WTC11 (cell line): ENCODE measurements around the gene PDK4. TPM values are rescaled to one million over a fixed set of nuclear protein-coding genes. Genes with fewer than 3 reads are reported as not detected.

Source experiments
- ATAC-seq: fragments of 200-7000 bp; cut with Tn5 transposase; 2 replicates; pipeline ENCODE4 v1.10.0; 2021; ENCODE audit warnings: mild to moderate bottlenecking, moderate library complexity
- CTCF ChIA-PET: fragments of 300-600 bp; sonication (Branson Sonifier 250); formaldehyde crosslinking; loops from one replicate; lab custom pipeline; 2021; ENCODE audit warnings: antibody characterized with exemption; lab: Charles Lee
- POLR2A ChIA-PET: fragments of 350-600 bp; sonication (Branson Sonifier 250); formaldehyde crosslinking; loops from one replicate; lab custom pipeline; 2021; ENCODE audit warnings: antibody characterized with exemption; lab: Charles Lee
- DNase-seq: peaks from one replicate; pipeline ENCODE4 v3.0.0; 2021; ENCODE audit warnings: low spot score
- H3K27ac Mint-ChIP-seq: 2 replicates; pipeline ENCODE4 v1.8.0; 2021; ENCODE audit warnings: mixed read lengths
- H3K27me3 Mint-ChIP-seq: 2 replicates; pipeline ENCODE4 v1.8.0; 2021; ENCODE audit warnings: low read depth, mild to moderate bottlenecking, moderate library complexity, mixed read lengths
- H3K36me3 Mint-ChIP-seq: 2 replicates; pipeline ENCODE4 v1.8.0; 2021; ENCODE audit warnings: mixed read lengths
- H3K4me1 Mint-ChIP-seq: 2 replicates; pipeline ENCODE4 v1.8.0; 2022; ENCODE audit warnings: mixed read lengths
- H3K4me3 Mint-ChIP-seq: 2 replicates; pipeline ENCODE4 v1.8.0; 2021; ENCODE audit warnings: mild to moderate bottlenecking, moderate library complexity, mixed read lengths
- H3K9me3 Mint-ChIP-seq: 2 replicates; pipeline ENCODE4 v1.8.0; 2021; ENCODE audit warnings: mixed read lengths
- ATF6 ChIP-seq: sonication (generic); formaldehyde crosslinking; IDR thresholded peaks from 2 replicates; pipeline ENCODE4 v1.8.1; 2023; ENCODE audit warnings: mild to moderate bottlenecking, missing genetic modification reagents
- E2F5 ChIP-seq: sonication (generic); formaldehyde crosslinking; IDR thresholded peaks from 2 replicates; pipeline ENCODE4 v1.8.1; 2022; ENCODE audit warnings: mild to moderate bottlenecking, moderate library complexity, missing genetic modification reagents
- ESRRA ChIP-seq: sonication (generic); formaldehyde crosslinking; IDR thresholded peaks from 2 replicates; pipeline ENCODE4 v1.8.1; 2022; ENCODE audit warnings: mild to moderate bottlenecking, missing genetic modification reagents, borderline replicate concordance
- ZNF138 ChIP-seq: sonication (generic); formaldehyde crosslinking; conservative IDR thresholded peaks from 2 replicates; pipeline ENCODE4 v1.8.1; 2022; ENCODE audit warnings: mild to moderate bottlenecking, moderate library complexity, missing genetic modification reagents
- ZNF263 ChIP-seq: sonication (generic); formaldehyde crosslinking; IDR thresholded peaks from 2 replicates; pipeline ENCODE4 v1.8.1; 2022; ENCODE audit warnings: low read depth, mild to moderate bottlenecking, moderate library complexity, missing genetic modification reagents
- ZNF423 ChIP-seq: fragments of 250-450 bp; sonication (Bioruptor Pico); IDR thresholded peaks from 2 replicates; pipeline ENCODE4 v2.1.2; 2022; ENCODE audit warnings: mild to moderate bottlenecking, moderate library complexity
- total RNA-seq: library from RNA; stranded (reverse); gene quantifications from 3 replicates; pipeline ENCODE4 v1.2.3, GENCODE V29; 2021
- TF ChIP-seq, protein P1 (sequence below): fragments of 250-450 bp; sonication (Bioruptor Pico); IDR thresholded peaks from 2 replicates; pipeline ENCODE4 v2.1.2; 2022; ENCODE audit warnings: mild to moderate bottlenecking, moderate library complexity
- TF ChIP-seq, protein P2 (sequence below): sonication (generic); formaldehyde crosslinking; IDR thresholded peaks from 2 replicates; pipeline ENCODE4 v1.8.0; 2023; ENCODE audit warnings: missing genetic modification reagents, mild to moderate bottlenecking, borderline replicate concordance
- TF ChIP-seq, protein P3 (sequence below): fragments of 250-450 bp; sonication (Bioruptor Pico); IDR thresholded peaks from 2 replicates; pipeline ENCODE4 v1.9.0; 2021; ENCODE audit warnings: mild to moderate bottlenecking, borderline replicate concordance
- TF ChIP-seq, protein P4 (sequence below): sonication (generic); formaldehyde crosslinking; IDR thresholded peaks from 2 replicates; pipeline ENCODE4 v1.8.1; 2023; ENCODE audit warnings: mild to moderate bottlenecking, missing genetic modification reagents
- TF ChIP-seq, protein P5 (sequence below): sonication (generic); formaldehyde crosslinking; IDR thresholded peaks from 2 replicates; pipeline ENCODE4 v1.8.0; 2022; ENCODE audit warnings: mild to moderate bottlenecking, missing genetic modification reagents

The PDK4 gene
- total RNA-seq, 1 experiment from 2014 or later, result 0.31 TPM

GRCh38 chr7:95594185-95594584, 2.1 kb downstream of the PDK4 start (continued):
- TF ChIP-seq ATF6 (CRISPR knock-in tag) (no peak), ZNF138 (CRISPR knock-in tag) (no peak)

DNA sequence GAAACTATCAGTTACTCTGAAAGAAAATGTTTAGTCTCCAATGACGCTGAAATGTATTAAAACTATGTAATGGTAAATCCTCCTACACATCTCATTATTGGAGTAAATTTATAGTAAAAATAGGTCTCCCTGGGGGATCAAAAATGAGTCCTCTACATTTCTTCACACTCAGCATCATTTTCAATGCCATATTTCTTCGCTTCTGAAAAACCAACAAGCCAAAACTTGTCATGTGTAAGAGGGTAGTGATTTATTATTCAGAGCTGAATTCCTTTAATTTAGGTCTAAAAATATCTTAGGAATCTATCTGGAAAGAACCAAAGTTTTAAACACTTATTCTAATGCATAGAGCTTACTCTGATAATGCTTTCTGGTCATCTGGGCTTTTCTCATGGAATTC, 3.0 kb downstream of the PDK4 start:
- TF ChIP-seq, protein P1, sequence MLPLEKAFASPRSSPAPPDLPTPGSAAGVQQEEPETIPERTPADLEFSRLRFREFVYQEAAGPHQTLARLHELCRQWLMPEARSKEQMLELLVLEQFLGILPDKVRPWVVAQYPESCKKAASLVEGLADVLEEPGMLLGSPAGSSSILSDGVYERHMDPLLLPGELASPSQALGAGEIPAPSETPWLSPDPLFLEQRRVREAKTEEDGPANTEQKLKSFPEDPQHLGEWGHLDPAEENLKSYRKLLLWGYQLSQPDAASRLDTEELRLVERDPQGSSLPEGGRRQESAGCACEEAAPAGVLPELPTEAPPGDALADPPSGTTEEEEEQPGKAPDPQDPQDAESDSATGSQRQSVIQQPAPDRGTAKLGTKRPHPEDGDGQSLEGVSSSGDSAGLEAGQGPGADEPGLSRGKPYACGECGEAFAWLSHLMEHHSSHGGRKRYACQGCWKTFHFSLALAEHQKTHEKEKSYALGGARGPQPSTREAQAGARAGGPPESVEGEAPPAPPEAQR, result no peak
- TF ChIP-seq ZNF263 (CRISPR knock-in tag) (no peak), ZNF423 (no peak), ESRRA (CRISPR knock-in tag) (no peak), E2F5 (no peak)
- TF ChIP-seq, protein P2, sequence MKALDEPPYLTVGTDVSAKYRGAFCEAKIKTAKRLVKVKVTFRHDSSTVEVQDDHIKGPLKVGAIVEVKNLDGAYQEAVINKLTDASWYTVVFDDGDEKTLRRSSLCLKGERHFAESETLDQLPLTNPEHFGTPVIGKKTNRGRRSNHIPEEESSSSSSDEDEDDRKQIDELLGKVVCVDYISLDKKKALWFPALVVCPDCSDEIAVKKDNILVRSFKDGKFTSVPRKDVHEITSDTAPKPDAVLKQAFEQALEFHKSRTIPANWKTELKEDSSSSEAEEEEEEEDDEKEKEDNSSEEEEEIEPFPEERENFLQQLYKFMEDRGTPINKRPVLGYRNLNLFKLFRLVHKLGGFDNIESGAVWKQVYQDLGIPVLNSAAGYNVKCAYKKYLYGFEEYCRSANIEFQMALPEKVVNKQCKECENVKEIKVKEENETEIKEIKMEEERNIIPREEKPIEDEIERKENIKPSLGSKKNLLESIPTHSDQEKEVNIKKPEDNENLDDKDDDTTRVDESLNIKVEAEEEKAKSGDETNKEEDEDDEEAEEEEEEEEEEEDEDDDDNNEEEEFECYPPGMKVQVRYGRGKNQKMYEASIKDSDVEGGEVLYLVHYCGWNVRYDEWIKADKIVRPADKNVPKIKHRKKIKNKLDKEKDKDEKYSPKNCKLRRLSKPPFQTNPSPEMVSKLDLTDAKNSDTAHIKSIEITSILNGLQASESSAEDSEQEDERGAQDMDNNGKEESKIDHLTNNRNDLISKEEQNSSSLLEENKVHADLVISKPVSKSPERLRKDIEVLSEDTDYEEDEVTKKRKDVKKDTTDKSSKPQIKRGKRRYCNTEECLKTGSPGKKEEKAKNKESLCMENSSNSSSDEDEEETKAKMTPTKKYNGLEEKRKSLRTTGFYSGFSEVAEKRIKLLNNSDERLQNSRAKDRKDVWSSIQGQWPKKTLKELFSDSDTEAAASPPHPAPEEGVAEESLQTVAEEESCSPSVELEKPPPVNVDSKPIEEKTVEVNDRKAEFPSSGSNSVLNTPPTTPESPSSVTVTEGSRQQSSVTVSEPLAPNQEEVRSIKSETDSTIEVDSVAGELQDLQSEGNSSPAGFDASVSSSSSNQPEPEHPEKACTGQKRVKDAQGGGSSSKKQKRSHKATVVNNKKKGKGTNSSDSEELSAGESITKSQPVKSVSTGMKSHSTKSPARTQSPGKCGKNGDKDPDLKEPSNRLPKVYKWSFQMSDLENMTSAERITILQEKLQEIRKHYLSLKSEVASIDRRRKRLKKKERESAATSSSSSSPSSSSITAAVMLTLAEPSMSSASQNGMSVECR (CRISPR knock-in tag), result no peak
- TF ChIP-seq, protein P3, sequence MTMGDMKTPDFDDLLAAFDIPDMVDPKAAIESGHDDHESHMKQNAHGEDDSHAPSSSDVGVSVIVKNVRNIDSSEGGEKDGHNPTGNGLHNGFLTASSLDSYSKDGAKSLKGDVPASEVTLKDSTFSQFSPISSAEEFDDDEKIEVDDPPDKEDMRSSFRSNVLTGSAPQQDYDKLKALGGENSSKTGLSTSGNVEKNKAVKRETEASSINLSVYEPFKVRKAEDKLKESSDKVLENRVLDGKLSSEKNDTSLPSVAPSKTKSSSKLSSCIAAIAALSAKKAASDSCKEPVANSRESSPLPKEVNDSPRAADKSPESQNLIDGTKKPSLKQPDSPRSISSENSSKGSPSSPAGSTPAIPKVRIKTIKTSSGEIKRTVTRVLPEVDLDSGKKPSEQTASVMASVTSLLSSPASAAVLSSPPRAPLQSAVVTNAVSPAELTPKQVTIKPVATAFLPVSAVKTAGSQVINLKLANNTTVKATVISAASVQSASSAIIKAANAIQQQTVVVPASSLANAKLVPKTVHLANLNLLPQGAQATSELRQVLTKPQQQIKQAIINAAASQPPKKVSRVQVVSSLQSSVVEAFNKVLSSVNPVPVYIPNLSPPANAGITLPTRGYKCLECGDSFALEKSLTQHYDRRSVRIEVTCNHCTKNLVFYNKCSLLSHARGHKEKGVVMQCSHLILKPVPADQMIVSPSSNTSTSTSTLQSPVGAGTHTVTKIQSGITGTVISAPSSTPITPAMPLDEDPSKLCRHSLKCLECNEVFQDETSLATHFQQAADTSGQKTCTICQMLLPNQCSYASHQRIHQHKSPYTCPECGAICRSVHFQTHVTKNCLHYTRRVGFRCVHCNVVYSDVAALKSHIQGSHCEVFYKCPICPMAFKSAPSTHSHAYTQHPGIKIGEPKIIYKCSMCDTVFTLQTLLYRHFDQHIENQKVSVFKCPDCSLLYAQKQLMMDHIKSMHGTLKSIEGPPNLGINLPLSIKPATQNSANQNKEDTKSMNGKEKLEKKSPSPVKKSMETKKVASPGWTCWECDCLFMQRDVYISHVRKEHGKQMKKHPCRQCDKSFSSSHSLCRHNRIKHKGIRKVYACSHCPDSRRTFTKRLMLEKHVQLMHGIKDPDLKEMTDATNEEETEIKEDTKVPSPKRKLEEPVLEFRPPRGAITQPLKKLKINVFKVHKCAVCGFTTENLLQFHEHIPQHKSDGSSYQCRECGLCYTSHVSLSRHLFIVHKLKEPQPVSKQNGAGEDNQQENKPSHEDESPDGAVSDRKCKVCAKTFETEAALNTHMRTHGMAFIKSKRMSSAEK, result no peak
- TF ChIP-seq, protein P4, sequence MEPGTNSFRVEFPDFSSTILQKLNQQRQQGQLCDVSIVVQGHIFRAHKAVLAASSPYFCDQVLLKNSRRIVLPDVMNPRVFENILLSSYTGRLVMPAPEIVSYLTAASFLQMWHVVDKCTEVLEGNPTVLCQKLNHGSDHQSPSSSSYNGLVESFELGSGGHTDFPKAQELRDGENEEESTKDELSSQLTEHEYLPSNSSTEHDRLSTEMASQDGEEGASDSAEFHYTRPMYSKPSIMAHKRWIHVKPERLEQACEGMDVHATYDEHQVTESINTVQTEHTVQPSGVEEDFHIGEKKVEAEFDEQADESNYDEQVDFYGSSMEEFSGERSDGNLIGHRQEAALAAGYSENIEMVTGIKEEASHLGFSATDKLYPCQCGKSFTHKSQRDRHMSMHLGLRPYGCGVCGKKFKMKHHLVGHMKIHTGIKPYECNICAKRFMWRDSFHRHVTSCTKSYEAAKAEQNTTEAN (CRISPR knock-in tag), result no peak
- TF ChIP-seq, protein P5, sequence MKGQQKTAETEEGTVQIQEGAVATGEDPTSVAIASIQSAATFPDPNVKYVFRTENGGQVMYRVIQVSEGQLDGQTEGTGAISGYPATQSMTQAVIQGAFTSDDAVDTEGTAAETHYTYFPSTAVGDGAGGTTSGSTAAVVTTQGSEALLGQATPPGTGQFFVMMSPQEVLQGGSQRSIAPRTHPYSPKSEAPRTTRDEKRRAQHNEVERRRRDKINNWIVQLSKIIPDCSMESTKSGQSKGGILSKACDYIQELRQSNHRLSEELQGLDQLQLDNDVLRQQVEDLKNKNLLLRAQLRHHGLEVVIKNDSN (CRISPR knock-in tag), result no peak
- no peak for DNase-seq
- Mint-ChIP-seq H3K4me3 (no peak overlapping the region), H3K9me3 (no peaks in the 10 kb centered on the region), H3K27ac (no peak overlapping the region), H3K4me1 (peaks cover 18% of the 10 kb centered on the region), H3K27me3 (peaks cover 44% of the 10 kb centered on the region), H3K36me3 (no peaks in the 10 kb centered on the region)
- CTCF ChIA-PET, result no interaction called here
- POLR2A ChIA-PET, result no interaction called here
- ATAC-seq, result no peak
